HepG2 (cell line): ENCODE data around the gene CPED1.
"Not testable (repeated sequence)": the region's sequence is repeated elsewhere in the genome, so short reads cannot be mapped to it uniquely, and the experiment has no call there.

ENCODE experiments used
- BRCA1 ChIP-seq: sonication (generic); formaldehyde crosslinking; IDR thresholded peaks from 2 replicates; pipeline ENCODE4 v1.4.0; 2020; ENCODE audit warnings: missing genetic modification reagents
- CTCF ChIP-seq: sonication (generic); formaldehyde crosslinking; IDR thresholded peaks from 2 replicates; pipeline ENCODE4 v1.5.0; 2020; ENCODE audit warnings: mild to moderate bottlenecking, missing genetic modification reagents, moderate library complexity
- FOXP4 ChIP-seq: sonication (generic); formaldehyde crosslinking; IDR thresholded peaks from 2 replicates; pipeline ENCODE4 v1.4.0; 2020; ENCODE audit warnings: missing genetic modification reagents
- NBN ChIP-seq: fragments of 450-650 bp; conservative IDR thresholded peaks from 2 replicates; pipeline ENCODE4 v1.6.1; 2017
- NR2F6 ChIP-seq, 2 experiments: IDR thresholded peaks; 2 replicates each; pipeline ENCODE4 v1.6.1; 2016; ENCODE audit warnings: antibody characterized with exemption in 1 of 2, mild to moderate bottlenecking in 1 of 2
- RAD21 ChIP-seq: fragments of 450-650 bp; formaldehyde crosslinking; IDR thresholded peaks from 2 replicates; pipeline ENCODE4 v1.5.0; 2020; ENCODE audit warnings: mild to moderate bottlenecking
- SMC3 ChIP-seq: IDR thresholded peaks from 2 replicates; pipeline ENCODE4 v1.6.1; 2011; ENCODE audit warnings: low read length, improper control_type of control experiment
- SOX6 ChIP-seq, 2 experiments: fragments of 450-650 bp in 1 of 2; sonication (generic) in 1 of 2; formaldehyde crosslinking in 1 of 2; IDR thresholded peaks; 2 replicates each; pipeline versions ENCODE4 v1.4.0 to v1.6.1; 2017 to 2020; ENCODE audit warnings: antibody characterized with exemption in 1 of 2, mild to moderate bottlenecking in 1 of 2, missing genetic modification reagents in 1 of 2
- ZFP36 ChIP-seq: fragments of 150-350 bp; IDR thresholded peaks from 2 replicates; pipeline ENCODE4 v1.6.1; 2018; ENCODE audit warnings: borderline replicate concordance, low read length, low read depth; ENCODE audit not compliant: partially characterized antibody
- ZNF598 ChIP-seq: sonication (generic); formaldehyde crosslinking; IDR thresholded peaks from 2 replicates; pipeline ENCODE4 v1.5.1; 2020; ENCODE audit warnings: mild to moderate bottlenecking, missing genetic modification reagents, borderline replicate concordance
- ZNF747 ChIP-seq: sonication (generic); formaldehyde crosslinking; IDR thresholded peaks from 2 replicates; pipeline ENCODE4 v1.8.1; 2023; ENCODE audit warnings: missing genetic modification reagents, mild to moderate bottlenecking, borderline replicate concordance

GRCh38 chr7:121036776-121037175 is 48.3 kb downstream of the CPED1 start:
- TF ChIP-seq ZNF747 (CRISPR knock-in tag); FOXP4 (CRISPR knock-in tag); RAD21 (CRISPR knock-in tag); ZFP36; BRCA1 (CRISPR knock-in tag); SMC3; NR2F6 (IDR thresholded peaks at IDR 0.05); NR2F6 (CRISPR knock-in tag; IDR thresholded peaks at IDR 0.05); ZNF598 (CRISPR knock-in tag); CTCF (CRISPR knock-in tag); NBN; SOX6 (IDR thresholded peaks at IDR 0.05); SOX6 (CRISPR knock-in tag; IDR thresholded peaks at IDR 0.05): not testable (repeated sequence)
